Right hindlimb (tissue), 1 donor: ENCODE data around the gene GCN1.
A peak's percentile ranks its signal among the peaks of the same experiment; 100 is the strongest.
"Not testable (repeated sequence)": the region's sequence is repeated elsewhere in the genome, so short reads cannot be mapped to it uniquely, and the experiment has no call there.

ENCODE experiments used
- DNase-seq: peaks from one replicate; pipeline ENCODE4 v3.0.0-alpha.2; 2018

Gene GCN1

GRCh38 chr12:120194534-120195395 is at the start of gene GCN1:
Gene GCN1, minus strand, starts transcription at chr12:120194715. Its CDS starts 18 bp downstream, at chr12:120194697.
- DNase-seq, result peak; percentile 90

- DNase-seq, result no peak
Observed at GRCh38 chr12:120242971-120243699, 48.6 kb upstream of the GCN1 start.

GRCh38 chr12:120242275-120242799 is 47.8 kb upstream of the GCN1 start:
- no peak for DNase-seq

- no peak for DNase-seq
Observed at GRCh38 chr12:120241561-120242274, 47.2 kb upstream of the GCN1 start.

GRCh38 chr12:120240495-120240833 is 45.9 kb upstream of the GCN1 start:
- no peak for DNase-seq

- no peak for DNase-seq
Observed at GRCh38 chr12:120239776-120240494, 45.4 kb upstream of the GCN1 start.

GRCh38 chr12:120238839-120239445 is 44.4 kb upstream of the GCN1 start:
- no peak for DNase-seq

GRCh38 chr12:120238217-120238616 is 43.7 kb upstream of the GCN1 start:
- no peak for DNase-seq

- DNase-seq, result no peak
Observed at GRCh38 chr12:120237360-120238171, 43.1 kb upstream of the GCN1 start.

GRCh38 chr12:120236809-120237208 is 42.3 kb upstream of the GCN1 start:
- DNase-seq, result not testable (repeated sequence)

GRCh38 chr12:120235369-120236323 is 41.1 kb upstream of the GCN1 start:
- no peak for DNase-seq

- DNase-seq, result peak; percentile 90
Observed at GRCh38 chr12:120234643-120235368, 40.3 kb upstream of the GCN1 start.

GRCh38 chr12:120231316-120232011 is 36.9 kb upstream of the GCN1 start:
- no peak for DNase-seq

- no peak for DNase-seq
Observed at GRCh38 chr12:120230974-120231315, 36.4 kb upstream of the GCN1 start.

- peak; percentile 77 for DNase-seq
Observed at GRCh38 chr12:120230326-120230973, 35.9 kb upstream of the GCN1 start.

GRCh38 chr12:120229487-120230325 is 35.2 kb upstream of the GCN1 start:
- no peak for DNase-seq

GRCh38 chr12:120229071-120229486 is 34.6 kb upstream of the GCN1 start:
- DNase-seq, result no peak
